ENCODE data around the gene ZNF202.
"Not testable (repeated sequence)": the region's sequence is repeated elsewhere in the genome, so short reads cannot be mapped to it uniquely, and the experiment has no call there.

The ZNF202 gene

DNA sequence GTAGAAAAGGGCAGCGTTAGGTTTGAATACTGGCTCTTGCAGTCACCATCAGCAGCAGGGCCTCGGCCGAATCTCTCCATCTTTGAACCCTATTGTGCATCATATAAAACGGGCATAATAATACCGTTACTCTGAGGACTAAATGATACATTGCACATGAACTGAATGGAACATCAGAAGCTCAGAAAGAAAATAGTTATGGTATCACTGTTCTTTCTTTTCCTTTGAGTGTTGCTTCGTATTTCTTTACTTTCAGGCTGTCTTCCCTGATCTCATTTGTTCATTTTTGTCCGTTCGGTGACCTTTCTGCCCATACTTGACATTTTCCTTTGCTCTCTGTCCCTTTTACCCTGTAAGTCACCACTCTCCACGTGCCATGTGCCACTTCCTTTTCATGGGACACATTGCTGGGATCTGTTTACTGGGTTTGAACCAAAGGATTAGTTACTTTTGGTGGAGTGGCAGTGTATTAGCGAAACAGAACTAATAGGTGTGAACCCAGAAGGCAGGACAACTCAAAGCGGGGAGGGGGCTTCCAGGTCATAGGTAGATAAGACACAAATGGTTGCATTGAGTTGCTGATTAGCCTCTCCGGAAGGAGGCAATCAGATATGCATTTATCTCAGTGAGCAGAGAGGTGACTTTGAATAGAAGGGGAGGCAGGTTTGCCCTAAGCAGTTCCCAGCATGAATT lies 717 bp upstream of the ZNF202 start:
- DNase-seq (ENCODE audit: low read depth): no peak

DNA sequence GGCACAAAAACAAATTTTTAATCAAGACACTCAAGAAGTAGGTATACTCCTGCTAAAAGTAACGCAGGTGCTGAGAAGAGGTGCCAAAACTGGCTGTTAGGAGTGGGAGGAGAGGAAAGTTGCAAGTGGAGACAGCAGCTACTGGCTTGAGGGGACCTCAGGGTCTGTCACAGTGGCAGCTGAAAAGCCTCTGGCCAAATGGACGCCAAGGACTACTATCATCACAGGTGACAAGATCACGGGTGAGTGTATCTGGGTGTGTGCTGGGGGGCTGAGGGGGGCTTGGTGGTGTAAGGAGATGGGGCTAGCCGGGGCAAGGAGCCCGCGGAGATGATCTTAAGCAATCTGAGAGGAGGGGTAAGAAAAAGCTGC lies 687 bp downstream of the ZNF202 start:
- no peak for DNase-seq (ENCODE audit: low read depth)

DNA sequence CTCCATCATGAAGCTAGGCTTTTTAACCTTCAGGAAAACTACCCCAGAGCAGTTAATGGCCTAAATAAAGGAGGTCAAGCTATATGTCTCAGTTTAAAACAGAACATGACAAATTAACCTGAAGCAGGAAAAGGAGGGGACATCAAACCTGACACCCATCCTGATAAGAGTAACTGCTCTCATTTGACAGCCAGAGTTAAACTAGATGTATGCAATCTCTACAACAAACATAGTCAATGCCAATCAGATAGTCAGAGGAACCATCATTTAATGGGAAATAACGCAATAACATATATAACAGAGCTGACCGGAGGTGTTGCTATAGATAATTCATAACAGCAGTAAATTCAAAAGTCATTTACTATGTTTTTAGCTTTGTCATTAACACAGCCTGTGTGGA lies 3.1 kb downstream of the ZNF202 start:
- no peak for DNase-seq (ENCODE audit: low read depth)

DNA sequence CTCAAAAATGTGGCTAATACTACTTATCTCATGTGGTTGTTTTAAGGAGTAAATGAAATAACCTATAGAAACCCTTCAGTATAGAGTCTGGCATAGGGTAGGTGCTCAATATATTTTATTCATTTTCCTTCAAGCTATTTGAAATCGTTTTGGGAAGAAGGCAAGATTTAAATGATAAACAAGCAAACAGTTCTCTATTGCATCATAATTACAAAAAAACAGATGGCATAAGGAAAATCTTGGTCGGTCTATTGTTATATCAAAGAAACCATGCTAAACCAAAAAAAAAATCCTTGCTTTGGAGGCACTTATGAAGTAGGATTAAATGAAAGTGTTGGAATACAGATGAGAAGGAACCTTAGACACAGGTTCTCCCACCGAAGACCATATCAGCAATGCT lies 4.7 kb downstream of the ZNF202 start:
- no peak for DNase-seq (ENCODE audit: low read depth)

DNA sequence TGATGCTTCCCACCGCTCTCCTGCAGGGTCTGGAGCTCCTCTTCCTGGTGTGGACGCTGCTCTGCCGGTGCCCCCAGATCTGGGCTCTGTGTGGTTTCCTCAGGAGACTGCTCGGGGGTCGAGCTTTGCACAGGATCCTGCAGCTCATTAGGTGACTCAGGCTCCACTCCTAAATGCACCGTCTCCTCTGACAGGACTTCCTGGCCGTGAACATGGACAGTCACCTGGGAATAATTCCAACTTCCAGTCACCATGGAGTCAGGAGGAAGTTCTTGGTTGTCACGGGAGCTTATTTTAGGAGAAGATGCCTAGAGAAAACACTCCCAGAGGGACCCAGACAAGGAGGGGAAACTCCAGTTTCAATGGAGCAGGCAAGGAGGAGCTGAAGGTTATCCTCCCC lies 11.9 kb downstream of the ZNF202 start:
- no peak for DNase-seq (ENCODE audit: low read depth)

DNA sequence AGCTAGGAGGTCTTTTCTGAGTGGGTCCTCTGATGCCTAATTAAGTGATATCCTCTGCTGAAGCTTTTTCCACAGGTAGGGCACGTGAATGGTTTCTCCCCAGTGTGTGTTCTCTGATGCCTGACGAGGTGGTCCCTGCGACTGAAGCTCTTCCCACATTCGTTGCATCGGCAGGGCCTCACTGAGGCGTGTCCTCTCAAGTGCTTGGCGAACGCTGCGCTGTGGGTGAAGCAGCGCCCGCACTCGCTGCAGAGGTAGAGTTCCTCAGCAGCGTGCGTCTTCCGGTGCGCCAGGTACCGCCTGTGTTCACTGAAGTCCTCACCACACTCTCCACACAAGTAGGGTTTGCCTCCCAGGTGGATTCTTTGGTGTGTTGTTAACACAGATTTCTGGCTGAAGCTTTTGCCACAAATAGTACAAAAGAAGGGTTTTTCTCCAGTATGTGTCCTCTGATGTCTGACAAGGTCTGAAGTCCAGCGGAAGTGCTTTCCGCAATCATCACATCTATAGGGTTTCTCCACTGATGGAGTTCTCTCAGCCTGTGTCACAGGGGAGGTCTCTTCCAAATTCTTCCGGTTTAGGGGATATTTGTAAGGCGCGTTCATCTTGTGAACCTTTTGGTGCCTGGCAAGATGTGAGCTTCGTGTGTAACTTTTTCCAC lies 15.3 kb downstream of the ZNF202 start:
- DNase-seq (ENCODE audit: low read depth): no peak

DNA sequence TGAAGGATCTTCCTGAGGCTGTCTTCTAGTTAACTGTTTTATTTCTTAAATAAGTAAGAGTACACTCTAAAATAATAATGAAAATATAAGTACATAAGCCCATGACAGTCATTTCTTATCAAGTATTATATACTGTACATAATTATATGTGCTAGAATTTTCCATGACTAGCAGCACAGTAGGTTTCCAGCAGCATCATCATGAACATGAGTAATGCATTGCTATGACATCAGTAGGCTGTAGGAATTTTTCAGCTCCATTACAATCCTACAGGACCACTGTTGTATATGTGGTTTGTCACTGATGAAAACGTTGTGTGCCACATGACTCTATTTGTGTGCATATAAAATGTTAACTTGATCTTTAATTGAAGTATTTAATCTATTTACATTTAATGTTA lies 22.0 kb downstream of the ZNF202 start:
- DNase-seq (ENCODE audit: low read depth): peak; percentile 24

DNA sequence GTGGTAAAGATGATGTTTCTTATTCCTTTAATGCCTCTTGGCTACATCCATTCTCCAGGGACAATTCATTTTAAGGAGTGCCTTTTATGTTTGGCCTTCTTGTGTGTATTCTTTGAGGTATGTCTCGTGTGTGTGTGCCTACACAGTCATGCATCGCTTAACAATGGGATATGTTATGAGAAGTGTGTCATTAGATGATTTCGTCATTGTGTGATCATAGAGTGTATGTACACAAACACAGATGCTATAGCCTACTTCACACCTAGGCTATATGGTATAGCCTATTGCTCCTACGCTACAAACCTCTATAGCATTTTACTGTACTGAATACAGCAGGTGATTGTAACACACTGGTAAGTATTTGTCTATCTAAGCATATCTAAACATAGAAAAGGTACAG lies 23.0 kb downstream of the ZNF202 start:
- no peak for DNase-seq (ENCODE audit: low read depth)

DNA sequence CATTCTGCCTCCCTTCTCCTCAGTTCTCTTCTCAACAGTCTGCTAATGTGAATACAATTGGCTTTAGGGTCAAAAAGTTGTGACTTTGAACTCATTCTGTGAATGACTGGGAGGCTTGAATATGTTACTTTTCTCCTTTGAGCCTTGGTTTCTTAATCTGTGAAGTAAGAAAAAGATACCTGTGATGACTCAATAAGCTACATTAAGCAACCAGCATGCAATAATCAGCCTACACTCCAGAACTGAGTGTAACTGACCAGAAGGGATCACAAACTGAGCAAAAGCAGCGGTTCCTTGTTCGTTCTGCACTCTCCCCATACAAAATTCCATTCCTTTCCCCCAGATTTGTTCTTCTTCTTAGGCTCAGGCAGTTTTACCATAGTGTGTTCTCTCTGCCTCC lies 23.4 kb downstream of the ZNF202 start:
- peak; percentile 66 for DNase-seq (ENCODE audit: low read depth)

DNA sequence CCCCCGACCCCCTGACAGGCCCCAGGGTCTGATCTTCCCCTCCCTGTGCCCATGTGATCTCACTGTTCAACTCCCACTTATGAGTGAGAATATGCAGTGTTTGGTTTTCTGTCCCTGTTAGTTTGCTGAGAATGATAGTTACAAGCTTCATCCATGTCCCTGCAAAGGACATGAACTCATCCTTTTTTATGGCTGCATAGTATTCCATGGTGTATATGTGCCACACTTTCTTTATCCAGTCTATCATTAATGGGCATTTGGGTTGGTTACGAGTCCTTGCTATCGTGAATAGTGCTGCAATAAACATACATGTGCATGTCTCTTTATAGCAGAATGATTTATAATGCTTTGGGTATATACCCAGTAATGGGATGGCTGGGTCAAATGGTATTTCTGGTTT lies 28.8 kb downstream of the ZNF202 start:
- not testable (repeated sequence) for DNase-seq (ENCODE audit: low read depth)

DNA sequence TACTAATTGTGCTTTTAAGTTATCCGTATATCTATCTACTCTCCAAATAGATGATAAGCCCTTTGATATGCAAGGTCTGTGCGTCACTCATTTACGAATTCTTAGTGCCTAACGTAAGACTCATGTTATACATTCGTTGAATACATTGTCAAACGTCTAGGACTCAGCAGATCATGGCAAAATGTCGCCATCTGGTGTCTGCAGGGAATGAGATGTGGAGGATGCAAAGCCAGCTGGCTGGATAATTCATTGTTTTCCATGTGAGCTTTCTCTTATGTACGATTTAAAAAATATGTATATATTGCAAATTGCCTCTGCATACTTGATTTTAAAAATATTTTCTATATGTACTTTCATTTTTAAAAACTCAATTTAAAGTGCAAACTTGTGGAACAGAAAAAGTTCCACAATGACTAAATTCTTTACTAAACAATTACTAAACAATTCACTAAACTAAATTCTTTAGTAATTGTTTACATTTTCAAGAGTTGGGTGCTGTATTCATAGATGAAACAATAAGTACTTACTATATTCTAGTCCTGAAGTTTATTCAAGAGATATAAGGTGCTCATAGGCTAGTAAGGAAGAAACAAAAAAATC lies 33.8 kb downstream of the ZNF202 start:
- peak; percentile 61 for DNase-seq (ENCODE audit: low read depth)

DNA sequence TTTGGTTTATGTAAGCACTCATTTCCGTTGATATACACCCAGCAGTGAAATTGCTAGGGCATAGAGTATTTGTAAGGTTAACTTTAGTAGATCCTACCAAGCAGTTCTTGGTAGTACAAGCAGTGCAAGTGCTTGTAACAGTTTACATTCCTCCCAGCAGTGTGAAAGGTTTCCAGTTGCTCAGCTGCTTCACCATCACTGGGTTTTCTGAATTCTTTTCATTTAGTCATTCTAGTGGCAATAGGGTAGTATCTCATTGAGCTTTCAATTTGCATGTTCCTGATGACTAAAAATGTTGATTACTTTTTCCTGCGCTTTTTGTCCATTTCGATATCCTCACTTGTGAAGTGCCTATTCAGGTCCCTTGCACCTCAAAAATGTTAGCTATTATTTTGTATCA lies 34.3 kb downstream of the ZNF202 start:
- no peak for DNase-seq (ENCODE audit: low read depth)

DNA sequence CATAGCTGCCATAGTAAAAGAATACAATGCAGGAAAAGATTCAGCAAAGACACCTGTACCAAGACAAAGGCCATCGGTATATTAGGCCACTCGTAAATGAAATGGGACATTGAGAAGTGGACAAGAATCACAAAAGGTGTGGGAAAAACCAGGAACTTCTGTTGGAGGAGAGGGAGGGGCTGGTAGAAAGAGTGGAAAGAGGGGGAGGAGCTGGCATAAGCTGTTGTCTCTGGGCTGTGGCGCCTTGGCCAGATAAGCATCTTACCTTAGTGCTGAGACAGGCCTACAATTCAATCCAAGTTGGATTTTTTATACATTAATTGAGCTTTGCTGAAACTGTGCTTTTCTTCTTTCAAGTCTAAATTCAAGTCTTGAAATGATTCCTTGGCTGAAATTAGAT lies 37.1 kb downstream of the ZNF202 start:
- no peak for DNase-seq (ENCODE audit: low read depth)

DNA sequence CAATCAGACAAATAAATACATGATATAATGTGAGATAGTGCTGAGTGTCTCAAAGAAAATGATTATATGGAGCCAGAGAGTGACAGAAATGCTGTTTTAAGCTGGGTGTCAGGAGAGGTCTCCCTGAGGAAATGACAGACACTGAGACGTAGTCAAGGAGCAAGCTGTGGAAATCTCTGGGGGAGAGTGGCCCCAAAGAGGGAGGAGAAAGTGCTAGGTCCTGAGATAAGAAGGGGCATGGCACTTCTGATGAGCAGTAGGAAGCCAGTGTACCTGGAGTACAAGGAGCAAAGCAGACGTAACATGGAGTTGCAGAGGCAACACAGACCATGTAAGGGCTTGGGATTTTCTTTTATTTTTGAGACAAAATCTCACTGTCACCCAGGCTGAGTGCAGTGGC lies 38.8 kb downstream of the ZNF202 start:
- DNase-seq (ENCODE audit: low read depth): no peak

DNA sequence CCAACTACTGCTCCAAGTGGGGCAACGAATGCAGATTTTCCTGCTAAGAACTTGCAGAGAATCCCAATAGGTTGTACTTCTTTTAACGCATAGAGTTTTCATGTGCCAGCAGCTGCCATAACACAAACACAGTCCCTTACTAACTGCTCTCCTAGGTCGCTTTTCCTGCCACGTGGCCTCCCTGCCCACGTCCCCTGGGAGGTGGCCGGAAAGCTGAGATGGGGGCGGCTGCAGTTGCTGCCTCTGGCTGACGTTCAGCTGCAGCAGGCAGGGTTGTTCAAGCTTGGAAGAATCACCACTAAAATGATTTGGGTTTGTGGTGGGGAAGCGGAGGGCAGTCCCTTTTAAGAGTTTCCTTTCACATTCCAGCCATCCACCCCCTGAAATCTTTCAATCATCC lies 39.3 kb downstream of the ZNF202 start:
- DNase-seq (ENCODE audit: low read depth): no peak

DNA sequence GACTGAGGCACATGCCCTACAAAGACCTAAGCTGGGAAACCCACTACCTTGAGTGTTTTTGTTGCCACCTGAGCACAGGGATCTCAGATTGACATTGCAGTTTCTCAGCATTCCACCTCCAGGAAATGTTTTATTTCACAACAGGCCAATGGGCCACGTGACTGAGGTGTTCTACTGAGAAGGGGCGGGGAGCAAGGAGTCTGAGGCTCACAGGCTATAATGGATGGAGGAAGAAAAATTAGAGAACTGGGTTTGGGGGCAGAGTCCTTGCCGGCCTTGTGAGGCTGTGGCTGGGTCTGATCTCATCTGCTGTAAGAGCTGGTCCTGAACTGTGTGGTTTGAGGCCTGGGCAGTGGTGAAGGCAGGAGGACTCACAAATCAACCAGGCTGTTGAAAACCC lies 40.7 kb downstream of the ZNF202 start:
- no peak for DNase-seq (ENCODE audit: low read depth)

DNA sequence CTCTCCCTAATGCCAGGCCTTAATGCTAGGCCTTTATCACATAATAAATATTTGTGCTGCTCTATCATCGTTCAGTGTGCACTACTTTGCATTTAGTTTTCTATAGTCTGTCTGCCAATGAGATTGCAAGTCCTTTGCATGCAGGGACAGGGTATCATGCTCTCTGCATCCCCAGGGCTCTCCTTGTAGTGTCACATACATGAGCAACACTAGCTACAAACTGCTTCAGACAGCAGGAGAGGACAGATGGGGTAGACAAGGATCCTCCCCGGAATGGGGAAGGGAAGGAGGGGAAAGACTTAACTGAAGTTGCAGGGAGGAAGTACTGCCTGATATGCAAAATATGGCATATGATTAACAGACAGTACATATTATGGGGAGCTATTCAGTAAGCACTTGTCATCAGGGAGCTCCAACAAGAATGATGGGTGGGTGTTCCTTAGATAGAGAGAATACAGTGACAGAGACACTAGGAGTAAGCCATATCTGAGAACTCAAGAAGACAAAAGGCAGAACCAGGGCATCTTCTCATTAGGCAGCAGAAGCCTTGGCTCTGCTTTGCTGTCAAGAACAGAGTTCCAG lies 42.8 kb downstream of the ZNF202 start:
- no peak for DNase-seq (ENCODE audit: low read depth)

DNA sequence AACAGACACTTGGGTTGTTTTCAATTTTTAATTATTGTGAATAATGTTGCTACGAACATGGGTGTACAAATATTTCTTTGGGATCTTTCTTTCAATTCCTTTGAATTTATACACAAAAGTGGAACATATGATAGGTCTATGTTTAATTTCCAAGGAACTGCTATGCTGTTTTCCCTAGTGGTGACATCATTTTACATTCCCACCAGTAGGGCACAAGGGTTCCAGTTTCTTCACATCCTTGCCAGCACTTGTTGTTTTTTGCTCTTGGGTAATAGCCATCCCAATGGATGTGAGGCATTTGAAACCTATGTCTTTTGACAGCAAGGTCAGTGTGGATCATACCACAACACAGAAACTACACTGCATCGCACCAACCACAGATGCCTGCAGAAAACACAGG lies 45.3 kb downstream of the ZNF202 start:
- peak; percentile 8 for DNase-seq (ENCODE audit: low read depth)

DNA sequence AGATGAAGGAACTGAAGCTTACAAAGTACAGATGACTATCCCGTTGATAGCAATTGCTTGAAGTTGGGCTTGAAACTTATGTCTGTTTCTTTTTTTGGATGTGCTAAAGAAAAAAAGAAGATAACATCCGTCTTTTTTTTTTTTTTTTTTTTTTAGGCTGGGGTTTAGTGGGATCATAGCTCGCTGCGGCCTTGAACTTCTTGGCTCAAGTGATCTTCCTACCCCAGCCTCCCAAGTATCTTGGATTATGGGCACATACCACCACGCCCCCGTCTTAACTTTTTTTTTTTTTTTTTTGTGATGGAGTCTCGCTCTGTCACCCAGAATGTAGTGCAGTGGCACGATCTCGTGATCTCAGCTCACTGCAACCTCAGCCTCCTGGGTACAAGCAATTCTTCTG lies 46.2 kb downstream of the ZNF202 start:
- no peak for DNase-seq (ENCODE audit: low read depth)

DNA sequence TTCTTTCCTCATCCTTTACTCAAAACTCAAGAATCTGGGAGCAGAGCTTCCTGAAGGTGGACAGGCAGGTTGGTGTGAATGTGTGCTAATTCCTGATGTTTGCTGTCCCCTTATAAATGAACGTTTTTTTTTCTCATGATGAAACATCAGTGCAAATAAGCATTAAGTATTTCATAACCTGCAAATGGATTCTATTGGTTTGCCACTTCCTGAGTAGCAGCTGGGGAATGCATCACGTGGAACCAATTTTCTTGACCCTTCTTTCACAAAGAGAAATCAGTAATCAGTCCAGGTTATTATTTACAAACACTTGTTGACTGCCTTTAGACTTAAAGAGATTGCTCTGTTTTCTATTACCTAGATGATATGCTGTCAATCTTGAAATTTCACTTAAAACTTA lies 46.9 kb downstream of the ZNF202 start:
- peak; percentile 8 for DNase-seq (ENCODE audit: low read depth)

DNA sequence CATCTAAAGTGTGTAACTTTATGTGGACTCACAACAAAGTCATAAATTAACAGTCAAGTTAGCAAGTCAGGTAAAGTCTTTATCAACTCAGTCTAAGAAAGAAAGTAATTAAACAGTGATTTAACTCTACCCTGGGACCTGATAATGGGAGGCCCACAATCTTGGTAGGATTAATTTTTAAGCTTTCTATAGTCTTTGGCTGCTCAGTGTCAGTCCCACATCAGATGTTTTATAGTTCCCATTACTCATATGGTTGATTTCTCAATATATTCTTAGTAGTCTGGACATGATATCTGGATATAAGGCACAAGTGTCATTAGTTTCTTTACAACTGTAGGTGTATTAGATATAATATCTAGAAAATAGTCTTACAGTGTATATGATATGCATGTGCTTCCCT lies 48.5 kb downstream of the ZNF202 start:
- DNase-seq (ENCODE audit: low read depth): no peak

DNA sequence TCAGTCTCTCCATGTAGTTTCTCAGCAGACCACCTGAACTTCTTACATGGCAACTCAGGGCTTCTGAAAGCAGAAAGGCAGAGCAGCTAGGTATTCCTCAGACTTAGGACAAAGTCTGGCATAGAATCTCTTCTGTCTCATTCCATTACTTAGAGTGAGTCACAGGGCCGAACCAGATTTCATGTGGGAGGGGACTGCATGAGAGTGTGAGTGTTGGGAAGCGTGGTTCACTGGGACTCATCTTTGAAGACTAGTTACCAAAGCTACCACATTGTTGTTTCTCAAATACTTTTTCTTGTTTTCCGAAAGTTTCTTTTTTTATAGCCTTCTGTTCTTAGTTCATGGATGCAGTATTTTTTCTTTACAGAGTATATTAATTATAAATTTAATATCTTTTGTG lies 51.0 kb downstream of the ZNF202 start:
- DNase-seq (ENCODE audit: low read depth): peak; percentile 47

DNA sequence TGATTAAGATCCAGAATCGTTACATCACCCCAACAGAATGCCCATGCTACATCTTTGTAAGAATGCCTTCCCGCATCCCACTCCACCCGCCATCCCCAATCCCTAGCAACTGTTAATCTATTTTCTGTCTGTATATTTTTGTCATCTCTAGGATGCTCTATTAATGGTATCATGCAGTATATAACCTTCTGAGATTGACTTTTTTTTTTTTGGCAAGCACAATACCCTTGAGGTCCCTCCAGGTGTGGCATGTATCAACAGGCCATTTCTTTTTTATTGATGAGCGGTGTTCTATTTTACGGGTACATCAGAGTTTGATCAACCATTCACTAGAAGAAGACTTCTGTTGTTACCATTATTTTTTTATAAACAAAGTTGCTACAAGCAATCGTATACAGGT lies 56.9 kb downstream of the ZNF202 start:
- no peak for DNase-seq (ENCODE audit: low read depth)

Data from amniotic epithelial cell (primary cell).